Stimulated activated CD8-positive, alpha-beta memory T cell treated with anti-CD3 and anti-CD28 coated beads, Interleukin-12 subunit alpha, Interleukin-12 subunit beta, amount 100 ng/mL, for 4 hours (primary cell): ENCODE measurements around the gene EIF3K.

Experiments used
- DNase-seq: peaks from one replicate; pipeline ENCODE4 v3.0.0-alpha.2; 2020; ENCODE audit warnings: low read depth

EIF3K gene

DNA sequence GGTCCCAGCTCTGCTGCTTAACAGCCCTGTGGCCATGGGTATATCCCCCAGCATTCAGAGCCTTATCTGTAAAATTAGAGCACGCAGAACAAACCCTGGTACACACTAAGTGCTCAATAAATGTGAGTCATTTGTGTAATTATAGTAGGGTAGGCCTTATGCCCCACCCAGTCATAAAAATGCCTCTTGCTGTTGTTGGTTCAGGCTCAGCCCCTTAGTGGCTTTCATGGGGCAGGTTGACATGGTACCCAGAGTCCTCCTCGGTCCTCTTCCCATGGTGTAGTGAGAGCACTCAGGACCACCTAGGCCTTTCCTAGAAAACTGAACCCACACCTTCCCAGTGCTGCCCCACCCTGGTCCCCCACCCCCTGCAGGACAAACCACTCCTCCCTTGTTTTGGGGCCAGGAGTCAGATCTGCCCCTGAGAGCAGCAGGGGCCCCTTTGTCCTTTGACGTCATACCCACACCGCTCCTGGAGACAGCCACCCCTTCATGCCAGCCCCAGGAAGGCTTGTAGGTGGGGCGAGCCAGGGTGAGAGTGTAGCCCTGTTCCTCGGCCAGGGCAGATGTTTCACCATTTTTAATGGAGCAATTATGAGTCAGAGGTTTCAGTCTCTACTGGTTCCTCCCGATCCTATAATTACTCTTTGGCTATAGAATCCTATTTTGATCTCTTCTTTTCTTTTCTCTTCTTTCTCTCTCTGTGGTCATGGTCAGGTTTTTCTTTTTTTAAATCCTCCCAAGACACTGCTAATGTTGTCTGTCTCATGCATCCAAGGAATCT, 65.3 kb downstream of the EIF3K start:
- no peak for DNase-seq

DNA sequence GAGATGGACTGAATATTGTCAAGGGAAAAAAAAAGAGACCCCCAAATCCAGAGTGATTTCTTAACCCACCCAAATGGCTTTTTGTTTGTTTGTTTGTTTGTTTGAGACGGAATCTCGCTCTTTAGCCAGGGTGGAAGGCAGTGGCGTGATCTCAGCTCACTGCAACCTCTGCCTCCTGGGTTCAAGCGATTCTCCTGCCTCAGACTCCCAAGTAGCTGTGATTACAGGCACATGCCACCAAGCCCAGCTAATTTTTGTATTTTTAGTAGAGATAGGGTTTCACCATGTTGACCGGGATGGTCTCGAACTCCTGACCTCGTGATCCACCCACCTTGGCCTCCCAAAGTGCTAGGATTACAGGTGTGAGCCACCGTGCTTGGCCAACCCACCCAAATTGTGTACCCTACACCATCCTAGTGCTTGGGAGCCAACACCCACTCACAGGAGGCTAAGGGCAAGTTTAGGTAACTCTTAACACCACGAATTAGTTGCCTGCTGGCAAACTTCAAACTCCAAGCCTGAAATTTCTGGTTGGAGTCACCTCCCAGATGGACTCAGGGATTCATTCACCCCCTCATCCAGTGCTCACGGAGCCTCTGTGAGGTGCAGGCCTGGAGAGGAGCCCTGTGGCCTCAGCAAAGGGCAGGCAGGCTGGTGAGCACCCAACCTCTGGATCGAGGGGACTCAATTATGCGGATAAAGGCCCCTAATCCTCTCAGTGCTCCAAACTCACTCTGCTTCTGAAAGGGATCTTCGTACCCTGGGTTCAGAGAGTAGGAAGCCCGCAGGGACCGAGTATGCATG, 66.1 kb downstream of the EIF3K start:
- no peak for DNase-seq

DNA sequence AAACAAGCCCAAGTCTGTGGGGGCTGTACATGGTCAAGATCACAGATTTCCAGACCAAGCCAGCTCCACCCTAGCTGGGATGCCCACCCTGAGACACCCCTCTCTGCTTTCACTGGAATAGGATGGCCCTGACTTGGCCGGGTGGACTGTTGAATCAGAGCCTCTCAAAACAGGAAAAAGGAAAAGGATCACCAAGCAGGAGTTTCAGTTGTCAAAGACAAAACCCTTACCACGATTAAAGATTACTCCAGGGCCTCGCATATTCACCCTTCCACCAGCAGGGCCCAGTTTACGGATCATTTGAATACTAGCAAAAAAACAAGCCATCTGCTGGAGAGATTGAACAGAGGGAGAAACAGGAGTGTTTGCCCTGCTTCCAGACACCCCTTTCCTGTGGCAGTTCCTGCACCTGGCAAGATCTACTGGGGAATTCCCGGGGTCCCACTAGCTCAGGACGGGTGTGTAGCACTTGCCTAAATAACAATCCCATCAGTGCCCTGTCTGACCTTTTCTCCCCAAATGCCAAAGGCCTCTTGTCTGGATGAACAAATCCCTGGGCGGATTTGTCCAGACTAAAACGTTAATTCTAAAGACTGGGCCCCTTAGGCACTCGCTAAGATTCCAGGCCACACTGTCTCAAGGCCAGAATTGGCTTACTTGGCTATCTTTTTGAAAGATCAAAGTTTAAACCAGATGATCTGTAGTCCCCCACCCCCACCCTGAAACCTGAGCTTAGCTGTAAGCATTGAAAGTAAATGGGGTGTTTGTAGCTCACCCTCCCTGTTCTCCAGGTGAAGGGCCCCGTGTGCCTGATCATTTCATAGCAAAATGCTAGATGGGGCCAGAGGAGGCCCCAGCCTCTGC, 66.9 kb downstream of the EIF3K start:
- no peak for DNase-seq

DNA sequence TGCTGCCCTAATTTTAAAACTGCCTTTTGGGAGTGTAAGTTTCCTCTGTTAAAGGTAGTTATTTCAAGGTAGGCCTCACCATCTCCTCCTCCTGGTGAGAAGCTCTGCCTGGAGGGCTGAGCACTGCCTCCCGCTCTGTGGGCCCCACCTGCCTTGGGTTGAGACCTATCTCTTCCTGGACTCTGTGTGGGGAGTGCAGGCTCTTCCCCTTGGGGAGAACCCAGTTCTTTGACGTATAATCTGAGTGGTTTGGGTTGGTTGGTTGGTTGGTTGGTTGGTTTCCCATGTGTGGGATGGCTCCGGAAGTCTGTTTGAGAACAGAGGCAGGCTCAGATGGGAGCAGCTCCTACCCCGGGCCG, 67.5 kb downstream of the EIF3K start:
- no peak for DNase-seq
